PC-9 (cell line): ENCODE results near the gene AUTS2. TPM values are rescaled to one million over a fixed set of nuclear protein-coding genes. Genes with fewer than 3 reads are reported as not detected.

ENCODE experiments used
- BruUV-seq: library from RNA; stranded (reverse); fragments of 400-500 nt; replicated peaks from 2 replicates; lab custom pipeline; 2021; lab: Mats Ljungman, UMichigan
- CTCF ChIA-PET: fragments of 300-600 bp; sonication (Branson Sonifier 250); formaldehyde crosslinking; loops from one replicate; lab custom pipeline; 2022; ENCODE audit warnings: antibody characterized with exemption; lab: Charles Lee
- POLR2A ChIA-PET: fragments of 300-600 bp; sonication (Branson Sonifier 250); formaldehyde crosslinking; loops from one replicate; lab custom pipeline; 2022; ENCODE audit warnings: antibody characterized with exemption; ENCODE audit not compliant: unreplicated experiment; lab: Charles Lee
- DNase-seq, 2 experiments: peaks; one replicate each; pipeline versions ENCODE4 v3.0.0 to v3.0.0-alpha.2; 2015 to 2022; ENCODE audit warnings: mixed read lengths in 1 of 2
- H2AFZ ChIP-seq: fragments of 200-600 bp; sonication (generic); 2 replicates; pipeline ENCODE4 v1.8.1; 2017; ENCODE audit warnings: antibody characterized with exemption
- H3F3A ChIP-seq: fragments of 200-600 bp; sonication (generic); 2 replicates; pipeline ENCODE4 v1.8.1; 2017; ENCODE audit warnings: antibody characterized with exemption, mild to moderate bottlenecking, low read depth; ENCODE audit not compliant: insufficient read depth
- H3K27ac ChIP-seq: fragments of 200-600 bp; sonication (generic); 2 replicates; pipeline ENCODE4 v1.6.1; 2016; ENCODE audit warnings: mixed run types
- H3K27me3 ChIP-seq: fragments of 200-600 bp; sonication (generic); 2 replicates; pipeline ENCODE4 v1.6.1; 2016; ENCODE audit warnings: low read depth, mixed run types; ENCODE audit not compliant: insufficient read depth
- H3K36me3 ChIP-seq: fragments of 200-600 bp; sonication (generic); 2 replicates; pipeline ENCODE4 v1.6.1; 2016; ENCODE audit warnings: low read depth, mixed run types
- H3K4me1 ChIP-seq: fragments of 200-600 bp; sonication (generic); replicated peaks from 2 replicates; pipeline ENCODE4 v1.6.1; 2016; ENCODE audit warnings: mixed run types; ENCODE audit not compliant: insufficient read depth
- H3K4me2 ChIP-seq: fragments of 200-600 bp; sonication (generic); 2 replicates; pipeline ENCODE4 v1.6.1; 2017; ENCODE audit warnings: mixed run types
- H3K4me3 ChIP-seq: fragments of 200-600 bp; sonication (generic); 2 replicates; pipeline ENCODE4 v1.6.1; 2016; ENCODE audit warnings: mixed run types
- H3K79me2 ChIP-seq: fragments of 200-600 bp; sonication (generic); 2 replicates; pipeline ENCODE4 v1.6.1; 2017; ENCODE audit warnings: low read depth, mixed run types
- H3K9me2 ChIP-seq: fragments of 200-600 bp; sonication (generic); 2 replicates; pipeline ENCODE4 v1.8.1; 2017; ENCODE audit warnings: mild to moderate bottlenecking; ENCODE audit not compliant: insufficient read depth
- H3K9me3 ChIP-seq: fragments of 200-600 bp; sonication (generic); 2 replicates; pipeline ENCODE4 v1.8.1; 2016; ENCODE audit warnings: low read depth; ENCODE audit not compliant: insufficient read depth
- H4K20me1 ChIP-seq: fragments of 200-600 bp; sonication (generic); 2 replicates; pipeline ENCODE4 v1.8.1; 2017; ENCODE audit not compliant: insufficient read depth
- CTCF ChIP-seq: fragments of 200-600 bp; sonication (generic); conservative IDR thresholded peaks from 2 replicates; pipeline ENCODE4 v1.6.1; 2017; ENCODE audit warnings: mixed run types, antibody characterized with exemption, mild to moderate bottlenecking, moderate library complexity
- EZH2 ChIP-seq: fragments of 200-600 bp; sonication (generic); IDR thresholded peaks from 2 replicates; pipeline ENCODE4 v1.8.0; 2017; ENCODE audit warnings: antibody characterized with exemption, low read depth
- intact Hi-C: fragments of 100-400 bp; cut with micrococcal nuclease; formaldehyde crosslinking; loops from one replicate; pipeline ENCODE4 v1.10.0; 2022; ENCODE audit not compliant: unreplicated experiment
- total RNA-seq: library from RNA; stranded (reverse); gene quantifications from 2 replicates; pipeline ENCODE4 v1.2.3, GENCODE V29; 2021

The AUTS2 gene
- total RNA-seq, 1 experiment from 2014 or later: not detected

GRCh38 chr7:70774950-70775527 lies 1176.8 kb downstream of the AUTS2 start:
- no TSS peak for BruUV-seq
- Histone ChIP-seq H3K27ac (no peak overlapping the region), H3F3A (no peaks in the 10 kb centered on the region), H3K27me3 (peaks cover 65% of the 10 kb centered on the region), H3K4me2 (no peak overlapping the region), H2AFZ (no peak overlapping the region), H3K79me2 (no peaks in the 10 kb centered on the region), H3K4me3 (no peak overlapping the region), H3K9me2 (no peaks in the 10 kb centered on the region), H4K20me1 (no peaks in the 10 kb centered on the region; the same call in 1 of the 2 replicates), H3K4me1 (no peaks in the 10 kb centered on the region), H3K36me3 (no peaks in the 10 kb centered on the region), H3K9me3 (no peaks in the 10 kb centered on the region)
- ChIA-PET POLR2A (no interaction called here), CTCF (no interaction called here)
- no peak for DNase-seq
- no peak for TF ChIP-seq EZH2
- TF ChIP-seq CTCF: no peak
- intact Hi-C loops: no loop called here

- Histone ChIP-seq H3K4me3 (no peak overlapping the region), H3K79me2 (no peaks in the 10 kb centered on the region), H4K20me1 (no peaks in the 10 kb centered on the region; the same call in 1 of the 2 replicates), H3K4me2 (no peak overlapping the region), H3K27me3 (peaks cover 62% of the 10 kb centered on the region), H3K36me3 (no peaks in the 10 kb centered on the region), H3K27ac (no peak overlapping the region), H3K4me1 (no peaks in the 10 kb centered on the region), H3K9me3 (no peaks in the 10 kb centered on the region), H3K9me2 (no peaks in the 10 kb centered on the region), H2AFZ (no peak overlapping the region), H3F3A (no peaks in the 10 kb centered on the region)
- intact Hi-C loops: no loop called here
- TF ChIP-seq EZH2 (no peak), CTCF (no peak)
- DNase-seq: no peak
- ChIA-PET POLR2A (no interaction called here), CTCF (no interaction called here)
- no TSS peak for BruUV-seq
Measured at GRCh38 chr7:70775570-70776156, 1177.4 kb downstream of the AUTS2 start.

GRCh38 chr7:70776627-70777101 lies 1178.4 kb downstream of the AUTS2 start:
- CTCF ChIA-PET: no interaction called here
- Histone ChIP-seq H3K4me1 (no peaks in the 10 kb centered on the region), H3K4me2 (no peak overlapping the region), H4K20me1 (no peaks in the 10 kb centered on the region; the same call in 1 of the 2 replicates), H2AFZ (no peak overlapping the region), H3K4me3 (no peak overlapping the region), H3K79me2 (no peaks in the 10 kb centered on the region), H3K9me2 (no peaks in the 10 kb centered on the region), H3K27ac (no peak overlapping the region), H3K27me3 (peaks cover 68% of the 10 kb centered on the region), H3F3A (no peaks in the 10 kb centered on the region), H3K36me3 (no peaks in the 10 kb centered on the region), H3K9me3 (no peaks in the 10 kb centered on the region)
- TF ChIP-seq EZH2: no peak
- TF ChIP-seq CTCF: no peak
- intact Hi-C loops: no loop called here
- no TSS peak for BruUV-seq
- POLR2A ChIA-PET: no interaction called here
- DNase-seq: no peak
